ENCODE measurements around the gene HDLBP. TPM values are rescaled to one million over a fixed set of nuclear protein-coding genes. Genes with fewer than 3 reads are reported as not detected.

Gene HDLBP
- polyA plus RNA-seq, 4 donors, result 136 to 394 (median 171) TPM

GRCh38 chr2:241344925-241345651, 29.6 kb upstream of the HDLBP start:
- no peaks in the 10 kb centered on the region for H3K27me3 ChIP-seq (ENCODE audit: control insufficient read depth in 3 of 3, insufficient read depth in 3 of 3, low read length in 3 of 3)
- no peak overlapping the region for H3K4me3 ChIP-seq (ENCODE audit: low read depth in 1 of 3, low read length in 3 of 3)
- no peaks in the 10 kb centered on the region for H3K9me3 ChIP-seq (ENCODE audit: control insufficient read depth in 2 of 2, insufficient read depth in 1 of 2, low read depth in 1 of 2, low read length in 1 of 2)
- peaks cover 27 to 73% (median 33%) of the 10 kb centered on the region in 3 donors for H3K36me3 ChIP-seq (ENCODE audit: control insufficient read depth in 3 of 3, insufficient read depth in 2 of 3, low read depth in 1 of 3, low read length in 3 of 3)
- 87 to 93% (median 87%) methylated on average over 9 of the region's 9 CpGs for WGBS, 3 donors
- FAIRE-seq (no peak), DNase-seq (no peak)
- H3K4me1 ChIP-seq (ENCODE audit: control insufficient read depth in 3 of 3, insufficient read depth in 2 of 3, low read depth in 1 of 3, low read length in 2 of 3), result peaks cover 0 to 3% (median 0%) of the 10 kb centered on the region in 3 donors
- H3K27ac ChIP-seq (ENCODE audit: low read depth in 1 of 3, low read length in 2 of 3), result no peak overlapping the region

GRCh38 chr2:241340631-241341163, 25.2 kb upstream of the HDLBP start:
- H3K27ac ChIP-seq (ENCODE audit: low read depth in 1 of 3, low read length in 2 of 3), result peak overlapping the region in 1 of 3 donors; percentile 11
- DNase-seq (peak in 1 of 2 donors; percentile 53), FAIRE-seq (no peak)
- 86 to 88% (median 87%) methylated on average over 3 of the region's 3 CpGs for WGBS, 3 donors
- H3K4me3 ChIP-seq (ENCODE audit: low read depth in 1 of 3, low read length in 3 of 3), result no peak overlapping the region
- peaks cover 26 to 58% (median 26%) of the 10 kb centered on the region in 3 donors for H3K36me3 ChIP-seq (ENCODE audit: control insufficient read depth in 3 of 3, insufficient read depth in 2 of 3, low read depth in 1 of 3, low read length in 3 of 3)
- H3K4me1 ChIP-seq (ENCODE audit: control insufficient read depth in 3 of 3, insufficient read depth in 2 of 3, low read depth in 1 of 3, low read length in 2 of 3), result no peaks in the 10 kb centered on the region
- H3K27me3 ChIP-seq (ENCODE audit: control insufficient read depth in 3 of 3, insufficient read depth in 3 of 3, low read length in 3 of 3), result no peaks in the 10 kb centered on the region
- no peaks in the 10 kb centered on the region for H3K9me3 ChIP-seq (ENCODE audit: control insufficient read depth in 2 of 2, insufficient read depth in 1 of 2, low read depth in 1 of 2, low read length in 1 of 2)

- 62 to 76% (median 69%) methylated on average over 8 of the region's 8 CpGs for WGBS, 3 donors
- H3K4me1 ChIP-seq (ENCODE audit: control insufficient read depth in 3 of 3, insufficient read depth in 2 of 3, low read depth in 1 of 3, low read length in 2 of 3), result no peaks in the 10 kb centered on the region
- no peak overlapping the region for H3K4me3 ChIP-seq (ENCODE audit: low read depth in 1 of 3, low read length in 3 of 3)
- H3K9me3 ChIP-seq (ENCODE audit: control insufficient read depth in 2 of 2, insufficient read depth in 1 of 2, low read depth in 1 of 2, low read length in 1 of 2), result no peaks in the 10 kb centered on the region
- no peak overlapping the region for H3K27ac ChIP-seq (ENCODE audit: low read depth in 1 of 3, low read length in 2 of 3)
- DNase-seq, result no peak
- peaks cover 26 to 54% (median 28%) of the 10 kb centered on the region in 3 donors for H3K36me3 ChIP-seq (ENCODE audit: control insufficient read depth in 3 of 3, insufficient read depth in 2 of 3, low read depth in 1 of 3, low read length in 3 of 3)
- no peak for FAIRE-seq
- no peaks in the 10 kb centered on the region for H3K27me3 ChIP-seq (ENCODE audit: control insufficient read depth in 3 of 3, insufficient read depth in 3 of 3, low read length in 3 of 3)
Measured at GRCh38 chr2:241339839-241340630, 24.6 kb upstream of the HDLBP start.

- Histone ChIP-seq H3K27me3 (ENCODE audit: control insufficient read depth in 3 of 3, insufficient read depth in 3 of 3, low read length in 3 of 3) (no peaks in the 10 kb centered on the region), H3K27ac (ENCODE audit: low read depth in 1 of 3, low read length in 2 of 3) (no peak overlapping the region), H3K9me3 (ENCODE audit: control insufficient read depth in 2 of 2, insufficient read depth in 1 of 2, low read depth in 1 of 2, low read length in 1 of 2) (no peaks in the 10 kb centered on the region), H3K4me1 (ENCODE audit: control insufficient read depth in 3 of 3, insufficient read depth in 2 of 3, low read depth in 1 of 3, low read length in 2 of 3) (no peaks in the 10 kb centered on the region), H3K4me3 (ENCODE audit: low read depth in 1 of 3, low read length in 3 of 3) (no peak overlapping the region), H3K36me3 (ENCODE audit: control insufficient read depth in 3 of 3, insufficient read depth in 2 of 3, low read depth in 1 of 3, low read length in 3 of 3) (peaks cover 17 to 35% (median 18%) of the 10 kb centered on the region in 3 donors)
- DNase-seq, result no peak
- WGBS, 3 donors, result 72 to 78% (median 76%) methylated on average over 2 of the region's 2 CpGs
- FAIRE-seq, result no peak
Measured at GRCh38 chr2:241334813-241335212, 19.3 kb upstream of the HDLBP start.

- Histone ChIP-seq H3K27me3 (ENCODE audit: control insufficient read depth in 3 of 3, insufficient read depth in 3 of 3, low read length in 3 of 3) (no peaks in the 10 kb centered on the region), H3K36me3 (ENCODE audit: control insufficient read depth in 3 of 3, insufficient read depth in 2 of 3, low read depth in 1 of 3, low read length in 3 of 3) (peaks cover 9 to 36% (median 10%) of the 10 kb centered on the region in 3 donors), H3K9me3 (ENCODE audit: control insufficient read depth in 2 of 2, insufficient read depth in 1 of 2, low read depth in 1 of 2, low read length in 1 of 2) (peaks cover 0 to 3% of the 10 kb centered on the region in 2 donors), H3K4me1 (ENCODE audit: control insufficient read depth in 3 of 3, insufficient read depth in 2 of 3, low read depth in 1 of 3, low read length in 2 of 3) (no peaks in the 10 kb centered on the region), H3K27ac (ENCODE audit: low read depth in 1 of 3, low read length in 2 of 3) (no peak overlapping the region), H3K4me3 (ENCODE audit: low read depth in 1 of 3, low read length in 3 of 3) (no peak overlapping the region)
- WGBS, 3 donors, result 90 to 91% (median 90%) methylated on average over 4 of the region's 4 CpGs
- FAIRE-seq (no peak), DNase-seq (no peak)
Measured at GRCh38 chr2:241330616-241330981, 15.1 kb upstream of the HDLBP start.

- FAIRE-seq (no peak), DNase-seq (no peak)
- H3K27ac ChIP-seq (ENCODE audit: low read depth in 1 of 3, low read length in 2 of 3), result no peak overlapping the region
- no peaks in the 10 kb centered on the region for H3K4me1 ChIP-seq (ENCODE audit: control insufficient read depth in 3 of 3, insufficient read depth in 2 of 3, low read depth in 1 of 3, low read length in 2 of 3)
- no peak overlapping the region for H3K4me3 ChIP-seq (ENCODE audit: low read depth in 1 of 3, low read length in 3 of 3)
- H3K9me3 ChIP-seq (ENCODE audit: control insufficient read depth in 2 of 2, insufficient read depth in 1 of 2, low read depth in 1 of 2, low read length in 1 of 2), result peaks cover 0 to 3% of the 10 kb centered on the region in 2 donors
- H3K36me3 ChIP-seq (ENCODE audit: control insufficient read depth in 3 of 3, insufficient read depth in 2 of 3, low read depth in 1 of 3, low read length in 3 of 3), result peaks cover 6 to 36% (median 10%) of the 10 kb centered on the region in 3 donors
- no peaks in the 10 kb centered on the region for H3K27me3 ChIP-seq (ENCODE audit: control insufficient read depth in 3 of 3, insufficient read depth in 3 of 3, low read length in 3 of 3)
- WGBS, 3 donors, result 88 to 90% (median 90%) methylated on average over 11 of the region's 11 CpGs
Measured at GRCh38 chr2:241329669-241330615, 14.5 kb upstream of the HDLBP start.

- Histone ChIP-seq H3K9me3 (ENCODE audit: control insufficient read depth in 2 of 2, insufficient read depth in 1 of 2, low read depth in 1 of 2, low read length in 1 of 2) (peaks cover 0 to 3% of the 10 kb centered on the region in 2 donors), H3K36me3 (ENCODE audit: control insufficient read depth in 3 of 3, insufficient read depth in 2 of 3, low read depth in 1 of 3, low read length in 3 of 3) (peaks cover 3 to 26% (median 5%) of the 10 kb centered on the region in 3 donors), H3K27me3 (ENCODE audit: control insufficient read depth in 3 of 3, insufficient read depth in 3 of 3, low read length in 3 of 3) (no peaks in the 10 kb centered on the region), H3K4me1 (ENCODE audit: control insufficient read depth in 3 of 3, insufficient read depth in 2 of 3, low read depth in 1 of 3, low read length in 2 of 3) (peaks cover 0 to 6% (median 0%) of the 10 kb centered on the region in 3 donors), H3K4me3 (ENCODE audit: low read depth in 1 of 3, low read length in 3 of 3) (no peak overlapping the region), H3K27ac (ENCODE audit: low read depth in 1 of 3, low read length in 2 of 3) (no peak overlapping the region)
- no peak for FAIRE-seq
- no peak for DNase-seq
- WGBS, 3 donors, result 94 to 97% (median 95%) methylated on average over 1 of the region's 1 CpG
Measured at GRCh38 chr2:241325257-241325656, 9.8 kb upstream of the HDLBP start.

- FAIRE-seq, result no peak
- H3K4me3 ChIP-seq (ENCODE audit: low read depth in 1 of 3, low read length in 3 of 3), result no peak overlapping the region
- peaks cover 2 to 26% (median 3%) of the 10 kb centered on the region in 3 donors for H3K36me3 ChIP-seq (ENCODE audit: control insufficient read depth in 3 of 3, insufficient read depth in 2 of 3, low read depth in 1 of 3, low read length in 3 of 3)
- H3K27ac ChIP-seq (ENCODE audit: low read depth in 1 of 3, low read length in 2 of 3), result no peak overlapping the region
- H3K9me3 ChIP-seq (ENCODE audit: control insufficient read depth in 2 of 2, insufficient read depth in 1 of 2, low read depth in 1 of 2, low read length in 1 of 2), result peaks cover 0 to 3% of the 10 kb centered on the region in 2 donors
- H3K27me3 ChIP-seq (ENCODE audit: control insufficient read depth in 3 of 3, insufficient read depth in 3 of 3, low read length in 3 of 3), result no peaks in the 10 kb centered on the region
- DNase-seq, result no peak
- peaks cover 0 to 9% (median 0%) of the 10 kb centered on the region in 3 donors for H3K4me1 ChIP-seq (ENCODE audit: control insufficient read depth in 3 of 3, insufficient read depth in 2 of 3, low read depth in 1 of 3, low read length in 2 of 3)
Measured at GRCh38 chr2:241324775-241325174, 9.3 kb upstream of the HDLBP start.

Measured in small intestine (tissue), 7 donors.